HEK293T (cell line): ENCODE data around the gene ARHGAP10.

Experiments
- CTCF ChIA-PET: fragments of 350-600 bp; formaldehyde crosslinking; extraction: SDS; loops from one replicate; lab custom pipeline; 2021; ENCODE audit warnings: antibody characterized with exemption, inconsistent platforms; lab: Yijun Ruan, JAX
- POLR2A ChIA-PET: fragments of 350-600 bp; formaldehyde crosslinking; extraction: SDS; loops from one replicate; lab custom pipeline; 2020; ENCODE audit warnings: antibody characterized with exemption, inconsistent platforms; lab: Yijun Ruan, JAX
- DNase-seq: peaks from one replicate; pipeline ENCODE4 v3.0.0; 2012; ENCODE audit warnings: mixed read lengths; ENCODE audit errors: extremely low spot score
- ARNT ChIP-seq: fragments of 450-650 bp; IDR thresholded peaks from 2 replicates; pipeline ENCODE4 v1.6.1; 2017; ENCODE audit warnings: mild to moderate bottlenecking
- BHLHE40 ChIP-seq: fragments of 450-650 bp; IDR thresholded peaks from 2 replicates; pipeline ENCODE4 v1.6.1; 2016; ENCODE audit warnings: mild to moderate bottlenecking, moderate library complexity, borderline replicate concordance
- CTBP1 ChIP-seq: fragments of 450-650 bp; IDR thresholded peaks from 2 replicates; pipeline ENCODE4 v1.6.1; 2016; ENCODE audit warnings: borderline replicate concordance
- ELF4 ChIP-seq: fragments of 450-650 bp; IDR thresholded peaks from 2 replicates; pipeline ENCODE4 v1.6.1; 2017; ENCODE audit warnings: antibody characterized with exemption
- FOXA1 ChIP-seq: fragments of 450-650 bp; IDR thresholded peaks from 2 replicates; pipeline ENCODE4 v1.6.1; 2016; ENCODE audit warnings: mild to moderate bottlenecking
- FOXK2 ChIP-seq: fragments of 450-650 bp; IDR thresholded peaks from 2 replicates; pipeline ENCODE4 v1.6.1; 2016; ENCODE audit warnings: mild to moderate bottlenecking
- FOXM1 ChIP-seq: fragments of 450-650 bp; IDR thresholded peaks from 2 replicates; pipeline ENCODE4 v1.6.1; 2017; ENCODE audit warnings: mild to moderate bottlenecking, borderline replicate concordance
- HDGF ChIP-seq: fragments of 450-650 bp; IDR thresholded peaks from 2 replicates; pipeline ENCODE4 v1.6.1; 2017; ENCODE audit warnings: antibody characterized with exemption, borderline replicate concordance
- L3MBTL2 ChIP-seq: fragments of 450-650 bp; conservative IDR thresholded peaks from 2 replicates; pipeline ENCODE4 v1.6.1; 2016; ENCODE audit warnings: mild to moderate bottlenecking
- LEF1 ChIP-seq: fragments of 450-650 bp; IDR thresholded peaks from 2 replicates; pipeline ENCODE4 v1.6.1; 2017; ENCODE audit warnings: mild to moderate bottlenecking, borderline replicate concordance
- NFRKB ChIP-seq: fragments of 450-650 bp; IDR thresholded peaks from 2 replicates; pipeline ENCODE4 v1.6.1; 2016; ENCODE audit warnings: mild to moderate bottlenecking, moderate library complexity
- SP1 ChIP-seq: fragments of 450-650 bp; IDR thresholded peaks from 2 replicates; pipeline ENCODE4 v1.6.1; 2017
- SUZ12 ChIP-seq: fragments of 450-650 bp; IDR thresholded peaks from 2 replicates; pipeline ENCODE4 v1.6.1; 2016; ENCODE audit warnings: mild to moderate bottlenecking
- TARDBP ChIP-seq: fragments of 450-650 bp; IDR thresholded peaks from 2 replicates; pipeline ENCODE4 v1.6.1; 2016
- ZNF384 ChIP-seq: fragments of 450-650 bp; IDR thresholded peaks from 2 replicates; pipeline ENCODE4 v1.6.1; 2016
- TF ChIP-seq, protein P1 (sequence below): fragments of 450-650 bp; IDR thresholded peaks from 2 replicates; pipeline ENCODE4 v1.6.1; 2016

ARHGAP10 gene

DNA sequence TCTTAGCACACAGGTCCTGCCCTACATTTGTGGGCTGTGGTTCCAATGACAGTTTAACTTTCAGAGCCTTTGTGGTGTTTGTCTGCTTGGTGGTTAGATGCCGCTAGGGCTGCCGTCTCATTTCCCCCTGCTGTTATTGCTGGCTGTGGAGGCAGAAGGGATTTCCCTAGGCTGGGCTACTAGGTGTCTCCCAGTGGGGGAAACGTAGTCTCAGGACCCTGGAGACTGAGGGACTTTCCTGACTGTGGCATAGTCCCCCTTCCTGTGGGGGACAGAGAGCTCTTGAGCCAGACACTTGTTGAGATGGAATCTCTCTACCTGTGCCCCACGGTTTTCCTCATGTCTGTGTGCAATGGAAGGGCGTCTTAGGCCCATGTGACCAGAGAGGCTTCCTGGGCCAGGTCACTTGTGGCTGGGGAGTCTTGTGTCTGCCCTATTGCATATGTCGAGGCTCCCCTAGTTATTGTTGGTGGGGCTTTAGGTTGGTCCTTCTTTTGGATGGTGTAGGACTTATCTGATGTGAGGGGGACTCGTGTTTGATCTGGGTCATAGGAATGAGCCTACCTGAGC is 68.2 kb downstream of the ARHGAP10 start:
- no peak for TF ChIP-seq FOXK2
- ChIA-PET POLR2A (no interaction called here), CTCF (interaction anchor here (0.8 kb wide), 1 partner anchor 68 kb away, joined by 4 read pairs; the partner anchor contains the start of gene ARHGAP10)
- no peak for DNase-seq

DNA sequence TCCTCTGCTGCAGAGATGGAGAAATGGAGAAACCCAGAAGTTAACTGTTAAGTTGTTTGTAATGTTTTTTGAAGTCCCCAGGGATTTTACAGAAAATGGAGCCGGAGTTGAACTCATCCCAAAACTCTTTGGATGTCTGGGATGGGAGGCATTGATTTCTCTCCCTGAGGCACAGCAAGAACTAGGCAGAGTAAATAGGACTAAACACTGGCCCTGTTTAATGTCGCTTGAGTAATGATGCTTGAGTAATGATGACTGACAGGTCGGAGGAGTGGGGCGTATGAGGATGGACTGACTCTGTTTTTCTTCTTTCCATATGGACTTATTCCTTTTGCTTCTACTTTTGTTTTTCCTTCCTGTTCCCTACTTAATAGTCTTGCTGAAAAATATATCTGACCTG is 69.9 kb downstream of the ARHGAP10 start:
- CTCF ChIA-PET = interaction anchor here (0.6 kb wide), 1 partner anchor 34 kb away, joined by 4 read pairs; no protein-coding TSS in a partner anchor

DNA sequence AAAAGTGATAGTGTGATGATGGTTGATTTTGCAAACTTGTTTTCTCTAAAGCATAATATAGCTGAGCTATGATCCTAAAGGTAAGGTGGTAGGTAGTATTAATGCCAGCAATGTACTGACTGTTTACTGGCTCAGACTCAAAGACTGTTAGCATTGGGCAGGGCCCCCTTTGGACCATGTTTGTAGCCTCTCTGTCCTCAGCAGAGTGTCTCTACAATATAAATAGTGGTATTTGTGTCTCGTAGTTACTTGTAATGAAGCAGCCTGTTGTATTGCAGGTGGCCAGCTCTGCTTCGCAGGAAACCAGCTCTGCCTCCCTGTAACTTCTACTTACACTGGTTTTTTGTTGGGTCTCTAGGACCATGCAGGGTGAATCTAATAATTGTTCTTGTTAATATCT is 70.5 kb downstream of the ARHGAP10 start:
- CTCF ChIA-PET = interaction anchor here (0.6 kb wide), 1 partner anchor 33 kb away, joined by 4 read pairs; no protein-coding TSS in a partner anchor

More for the DNA sequence above, 69.9 kb downstream of the ARHGAP10 start:
- POLR2A ChIA-PET = no interaction called here
- DNase-seq = peak; percentile 31
- TF ChIP-seq, protein P1, sequence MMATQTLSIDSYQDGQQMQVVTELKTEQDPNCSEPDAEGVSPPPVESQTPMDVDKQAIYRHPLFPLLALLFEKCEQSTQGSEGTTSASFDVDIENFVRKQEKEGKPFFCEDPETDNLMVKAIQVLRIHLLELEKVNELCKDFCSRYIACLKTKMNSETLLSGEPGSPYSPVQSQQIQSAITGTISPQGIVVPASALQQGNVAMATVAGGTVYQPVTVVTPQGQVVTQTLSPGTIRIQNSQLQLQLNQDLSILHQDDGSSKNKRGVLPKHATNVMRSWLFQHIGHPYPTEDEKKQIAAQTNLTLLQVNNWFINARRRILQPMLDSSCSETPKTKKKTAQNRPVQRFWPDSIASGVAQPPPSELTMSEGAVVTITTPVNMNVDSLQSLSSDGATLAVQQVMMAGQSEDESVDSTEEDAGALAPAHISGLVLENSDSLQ = peak; percentile 98
- TF ChIP-seq TARDBP = no peak
- no peak for TF ChIP-seq SP1

DNA sequence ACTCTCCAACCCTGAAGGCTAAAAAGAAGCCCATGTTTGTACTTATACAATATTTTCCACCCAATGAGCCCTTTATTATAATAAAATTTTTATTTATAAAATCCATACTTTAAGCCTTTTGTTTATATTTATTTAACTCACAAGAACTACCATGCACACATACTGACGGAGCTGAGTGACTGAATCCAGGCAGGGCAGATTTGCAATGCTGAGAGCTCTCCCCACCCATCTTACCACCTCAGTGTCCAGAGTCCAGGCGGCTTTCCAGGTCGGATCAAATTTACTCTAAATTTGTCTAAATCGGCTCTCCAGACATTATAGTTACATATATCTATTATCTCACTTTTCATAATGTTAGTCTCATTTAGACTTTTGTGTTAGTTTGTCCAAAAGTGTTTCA is 74.1 kb downstream of the ARHGAP10 start:
- ChIA-PET POLR2A (no interaction called here), CTCF (interaction anchor here (0.9 kb wide), 1 partner anchor 72 kb away, joined by 4 read pairs; no protein-coding TSS in a partner anchor)
- TF ChIP-seq SP1 = no peak
- TF ChIP-seq ARNT = no peak
- no peak for TF ChIP-seq SUZ12
- TF ChIP-seq FOXA1 = no peak
- no peak for TF ChIP-seq FOXM1
- no peak for TF ChIP-seq FOXK2
- TF ChIP-seq LEF1 = no peak
- no peak for TF ChIP-seq TARDBP
- no peak for TF ChIP-seq CTBP1
- TF ChIP-seq L3MBTL2 = no peak
- TF ChIP-seq, protein P1 = no peak
- no peak for TF ChIP-seq HDGF
- TF ChIP-seq ELF4 = no peak
- no peak for DNase-seq

More for the DNA sequence above, 70.5 kb downstream of the ARHGAP10 start:
- POLR2A ChIA-PET = no interaction called here
- DNase-seq = no peak
- TF ChIP-seq L3MBTL2 (no peak), FOXM1 (no peak), CTBP1 (no peak), BHLHE40 (no peak), SP1 (no peak), SUZ12 (no peak), FOXA1 (no peak), FOXK2 (no peak), NFRKB (no peak), ARNT (no peak), ZNF384 (no peak), ELF4 (no peak)
- TF ChIP-seq, protein P1 = no peak

DNA sequence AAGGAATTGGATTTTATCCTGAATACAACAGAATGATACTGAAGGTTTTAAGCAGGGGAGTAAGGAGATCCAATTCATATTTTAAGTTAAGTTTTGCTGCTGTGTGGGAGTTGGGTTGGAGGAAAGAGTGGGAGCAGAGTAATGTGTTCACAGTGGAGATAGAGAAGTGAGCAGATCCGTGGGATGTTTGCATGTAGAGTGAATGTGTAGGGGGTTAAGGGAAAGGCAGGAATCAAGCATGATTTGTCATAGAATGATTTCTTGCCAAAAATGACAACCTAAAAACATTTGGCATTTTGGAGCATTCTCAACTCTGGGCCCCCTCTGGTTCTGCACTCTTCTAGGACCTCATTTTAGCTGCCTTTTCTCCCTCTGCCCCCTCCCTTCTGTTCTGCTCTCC is 76.6 kb downstream of the ARHGAP10 start:
- DNase-seq = no peak
- ChIA-PET CTCF (interaction anchor here (1.3 kb wide), 1 partner anchor 59 kb away, joined by 4 read pairs; no protein-coding TSS in a partner anchor), POLR2A (no interaction called here)
- TF ChIP-seq SUZ12 (no peak), CTBP1 (no peak), ARNT (no peak), NFRKB (no peak), FOXK2 (no peak), SP1 (no peak), L3MBTL2 (no peak), FOXA1 (no peak), TARDBP (no peak), FOXM1 (no peak), BHLHE40 (no peak)
- TF ChIP-seq, protein P1 = no peak

DNA sequence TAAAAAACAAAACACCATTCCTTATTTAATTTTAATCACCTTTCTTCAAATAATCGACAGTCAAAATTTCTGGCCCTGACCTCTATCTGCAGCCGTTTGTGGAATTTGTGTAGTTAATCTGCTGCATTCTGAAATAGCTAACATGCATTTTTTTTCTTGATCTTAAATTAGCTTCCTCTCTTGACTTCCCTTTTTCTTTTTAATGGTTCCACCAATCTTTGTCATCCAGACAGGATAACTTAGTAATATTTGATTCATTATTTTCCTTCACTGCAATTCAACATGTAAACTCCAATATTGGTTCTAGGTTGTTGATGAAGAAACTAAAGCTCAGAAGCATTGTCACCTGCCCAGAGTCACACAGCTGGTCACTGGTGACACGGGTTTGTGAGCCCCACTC is 77.3 kb downstream of the ARHGAP10 start:
- POLR2A ChIA-PET = no interaction called here
- CTCF ChIA-PET = interaction anchor here (1.3 kb wide), 1 partner anchor 58 kb away, joined by 4 read pairs; no protein-coding TSS in a partner anchor
- no peak for DNase-seq
- no peak for TF ChIP-seq ZNF384
- no peak for TF ChIP-seq LEF1
- no peak for TF ChIP-seq ELF4
- no peak for TF ChIP-seq L3MBTL2
- TF ChIP-seq FOXM1 = no peak
- TF ChIP-seq NFRKB = no peak
- TF ChIP-seq FOXK2 = no peak
- TF ChIP-seq, protein P1 = no peak
- TF ChIP-seq TARDBP = no peak
- TF ChIP-seq HDGF = no peak
- TF ChIP-seq SP1 = no peak
- TF ChIP-seq FOXA1 = no peak
- TF ChIP-seq BHLHE40 = no peak
- TF ChIP-seq CTBP1 = no peak
- TF ChIP-seq SUZ12 = no peak
